ENCODE measurements around the gene GJA5. TPM values are rescaled to one million over a fixed set of nuclear protein-coding genes. Genes with fewer than 3 reads are reported as not detected.

The GJA5 gene
- 0.09 TPM in 1 of 2 replicates, not detected in the other for total RNA-seq

DNA sequence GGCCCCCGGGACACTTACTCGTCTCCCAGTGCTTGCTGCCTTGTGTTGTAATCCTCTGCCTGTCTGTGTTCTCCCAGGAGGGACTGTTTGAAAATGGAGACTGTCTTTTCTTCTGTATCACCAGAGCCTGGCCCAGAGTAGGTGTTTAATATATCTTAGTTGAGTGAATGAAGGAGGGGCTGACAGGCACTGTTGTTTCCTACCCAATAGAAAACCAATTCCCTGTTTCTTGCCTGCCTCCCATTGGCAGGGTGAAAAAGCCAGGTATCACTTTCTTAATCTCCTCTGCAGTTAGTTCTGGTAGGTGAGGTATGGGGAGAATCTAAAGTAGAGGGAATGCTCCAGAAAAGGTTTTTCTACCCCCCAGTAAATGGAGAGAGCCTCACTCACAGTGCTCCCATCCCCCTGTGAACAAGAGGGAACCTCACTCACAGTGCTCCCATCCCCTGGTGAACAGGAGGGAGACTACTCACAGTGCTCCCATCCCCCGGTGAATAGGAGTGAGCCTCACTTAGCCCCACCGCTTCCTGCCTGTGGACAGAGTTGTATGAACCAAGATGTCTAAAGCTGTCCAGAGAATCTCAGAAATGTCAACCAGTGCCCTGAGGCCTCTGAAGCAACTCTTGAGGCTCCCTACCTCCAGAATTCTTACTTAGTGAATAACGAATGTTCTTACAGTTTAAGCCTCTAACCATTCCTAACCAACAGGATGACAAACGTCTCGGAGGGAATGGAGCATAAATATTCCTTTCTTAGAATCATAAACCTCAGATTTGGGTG is at the start of gene GJA5:
TSS of gene GJA5 (minus strand) at position 122 of the 780 bp plus-strand sequence. CDS start 1,364 bp downstream, outside the sequence.

Other genes starting within 250 kb of the GJA5 start
- gene BCL9, start 219.1 kb downstream of the GJA5 start, total RNA-seq, result 2.4 and 4.0 TPM in 2 replicates
- gene ACP6, start 90.1 kb downstream of the GJA5 start, total RNA-seq, result 3.4 and 3.7 TPM in 2 replicates
- not detected in 2 replicates for gene GJA8, start 142.2 kb upstream of the GJA5 start, total RNA-seq
- 14.8 and 15.2 TPM in 2 replicates for gene GPR89B, start 167.8 kb upstream of the GJA5 start, total RNA-seq

All from smooth muscle cell of bladder (primary cell).